SK-N-SH treated with all-trans-retinoic acid at 6 μM for 48 hours (cell line): ENCODE results near the gene ZBED4.

ENCODE experiments used
- ATAC-seq: fragments of 200-7000 bp; cut with Tn5 transposase; 3 replicates; pipeline ENCODE4 v1.9.1; 2020; ENCODE audit warnings: mild to moderate bottlenecking, moderate library complexity
- BACH2 ChIP-seq: fragments of 250-450 bp; sonication (Bioruptor Pico); IDR thresholded peaks from 2 replicates; pipeline ENCODE4 v1.9.0; 2021; ENCODE audit warnings: mild to moderate bottlenecking, borderline replicate concordance
- CSDC2 ChIP-seq: fragments of 250-450 bp; sonication (Bioruptor Pico); IDR thresholded peaks from 2 replicates; pipeline ENCODE4 v1.5.0; 2020; ENCODE audit warnings: mild to moderate bottlenecking, moderate library complexity
- ESRRG ChIP-seq: fragments of 250-450 bp; sonication (Bioruptor Pico); IDR thresholded peaks from 2 replicates; pipeline ENCODE4 v1.6.1; 2021; ENCODE audit warnings: mild to moderate bottlenecking
- GLIS3 ChIP-seq: fragments of 250-450 bp; sonication (Bioruptor Pico); IDR thresholded peaks from 2 replicates; pipeline ENCODE4 v1.5.0; 2020; ENCODE audit warnings: mild to moderate bottlenecking, moderate library complexity
- ISL1 ChIP-seq: fragments of 250-450 bp; sonication (Bioruptor Pico); IDR thresholded peaks from 2 replicates; pipeline ENCODE4 v2.1.2; 2022; ENCODE audit warnings: mild to moderate bottlenecking, moderate library complexity
- PPARA ChIP-seq: fragments of 250-450 bp; sonication (Bioruptor Pico); IDR thresholded peaks from 2 replicates; pipeline ENCODE4 v1.5.0; 2020; ENCODE audit warnings: mild to moderate bottlenecking, borderline replicate concordance
- RARB ChIP-seq: fragments of 250-450 bp; sonication (Bioruptor Pico); IDR thresholded peaks from 2 replicates; pipeline ENCODE4 v1.8.0; 2021; ENCODE audit warnings: mild to moderate bottlenecking, moderate library complexity
- SNAI2 ChIP-seq: fragments of 250-450 bp; sonication (Bioruptor Pico); IDR thresholded peaks from 2 replicates; pipeline ENCODE4 v1.5.0; 2020; ENCODE audit warnings: mild to moderate bottlenecking, moderate library complexity
- TCF4 ChIP-seq: fragments of 250-450 bp; sonication (Bioruptor Pico); IDR thresholded peaks from 2 replicates; pipeline ENCODE4 v1.8.0; 2021; ENCODE audit warnings: mild to moderate bottlenecking, moderate library complexity, borderline replicate concordance
- TOX ChIP-seq: fragments of 250-450 bp; sonication (Bioruptor Pico); IDR thresholded peaks from 2 replicates; pipeline ENCODE4 v1.8.0; 2021; ENCODE audit warnings: mild to moderate bottlenecking, moderate library complexity, borderline replicate concordance
- ZFP3 ChIP-seq: fragments of 250-450 bp; sonication (Bioruptor Pico); IDR thresholded peaks from 2 replicates; pipeline ENCODE4 v1.5.0; 2020; ENCODE audit warnings: mild to moderate bottlenecking, moderate library complexity
- ZFP30 ChIP-seq: fragments of 450-650 bp; formaldehyde crosslinking; IDR thresholded peaks from 2 replicates; pipeline ENCODE4 v1.5.0; 2022; ENCODE audit warnings: mild to moderate bottlenecking, moderate library complexity
- ZNF565 ChIP-seq: fragments of 450-650 bp; formaldehyde crosslinking; conservative IDR thresholded peaks from 2 replicates; pipeline ENCODE4 v1.5.0; 2020; ENCODE audit warnings: low read depth, mild to moderate bottlenecking, moderate library complexity
- ZNF70 ChIP-seq: fragments of 450-650 bp; formaldehyde crosslinking; IDR thresholded peaks from 2 replicates; pipeline ENCODE4 v1.5.0; 2020; ENCODE audit warnings: mild to moderate bottlenecking, moderate library complexity
- TF ChIP-seq, protein P1 (sequence below): fragments of 250-450 bp; sonication (Bioruptor Pico); IDR thresholded peaks from 2 replicates; pipeline ENCODE4 v1.8.0; 2020; ENCODE audit warnings: mild to moderate bottlenecking, moderate library complexity, borderline replicate concordance
- TF ChIP-seq, protein P2 (sequence below): fragments of 250-450 bp; sonication (Bioruptor Pico); IDR thresholded peaks from 2 replicates; pipeline ENCODE4 v1.8.0; 2021; ENCODE audit warnings: low read depth, mild to moderate bottlenecking, moderate library complexity, borderline replicate concordance
- TF ChIP-seq, protein P3 (sequence below): fragments of 250-450 bp; sonication (Bioruptor Pico); IDR thresholded peaks from 2 replicates; pipeline ENCODE4 v1.5.1; 2020; ENCODE audit warnings: low read depth, mild to moderate bottlenecking, moderate library complexity
- TF ChIP-seq, protein P4 (sequence below): fragments of 250-450 bp; sonication (Bioruptor Pico); IDR thresholded peaks from 2 replicates; pipeline ENCODE4 v1.5.0; 2020; ENCODE audit warnings: mild to moderate bottlenecking, moderate library complexity

Gene ZBED4

DNA sequence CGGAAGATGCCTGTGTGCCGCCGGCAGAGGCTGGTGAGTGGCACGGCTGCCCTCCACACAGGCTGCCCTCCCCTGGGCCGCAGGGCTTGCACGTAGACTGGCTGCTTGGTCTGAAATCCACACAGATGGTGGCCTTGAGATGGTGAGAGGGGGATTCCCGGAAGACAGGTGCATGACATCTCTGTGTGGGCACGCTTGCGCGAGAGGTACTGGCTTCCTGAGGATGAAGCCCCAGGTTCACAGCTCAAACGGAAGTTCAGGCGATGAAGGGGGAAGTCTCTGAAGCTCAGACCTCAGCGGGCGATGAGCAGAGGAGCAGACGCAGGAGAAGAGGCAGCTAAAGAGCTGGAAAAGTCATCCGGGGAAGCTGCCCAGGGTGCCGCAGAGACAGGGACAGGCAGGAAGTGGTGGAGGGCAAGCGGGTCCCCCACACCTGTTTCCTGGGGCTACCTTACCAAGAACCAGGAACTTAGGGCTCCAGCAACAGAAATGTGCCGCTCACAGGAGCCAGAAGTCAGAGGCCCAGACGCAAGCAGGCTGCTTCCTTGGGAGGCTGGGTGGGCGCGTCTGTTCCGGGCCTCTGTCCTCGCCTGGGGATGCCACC is 72.0 kb downstream of the ZBED4 start:
- no peak for ATAC-seq
- TF ChIP-seq RARB (CRISPR knock-in tag) = no peak
- no peak for TF ChIP-seq GLIS3 (CRISPR knock-in tag)
- TF ChIP-seq PPARA (CRISPR knock-in tag) = no peak
- TF ChIP-seq, all 23 proteins: peak for 0

DNA sequence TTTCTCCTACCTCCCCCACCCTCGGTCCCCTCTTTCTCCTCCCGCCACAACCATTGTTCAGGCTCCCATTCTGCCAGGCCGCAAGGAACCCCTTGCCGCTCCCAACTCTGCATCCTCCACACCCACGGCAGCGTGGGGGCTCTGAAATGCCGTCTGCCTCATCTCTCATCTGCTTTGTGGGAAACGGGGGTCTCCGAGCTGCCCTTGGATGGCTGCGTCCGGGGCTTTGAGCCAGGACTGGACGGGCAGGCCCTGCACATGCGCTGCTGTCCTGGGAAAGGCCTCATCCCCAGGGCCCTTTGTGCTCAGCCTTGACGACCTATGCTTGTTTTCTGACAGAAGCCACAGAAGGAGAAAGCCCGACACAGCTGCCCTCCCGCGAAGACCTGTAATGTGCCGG is 73.3 kb downstream of the ZBED4 start:
- TF ChIP-seq TCF4 (CRISPR knock-in tag) = no peak
- TF ChIP-seq ISL1 (CRISPR knock-in tag) = no peak
- TF ChIP-seq PPARA (CRISPR knock-in tag) = no peak
- TF ChIP-seq ZNF565 (CRISPR knock-in tag) = no peak
- TF ChIP-seq ZNF70 (CRISPR knock-in tag) = no peak
- TF ChIP-seq RARB (CRISPR knock-in tag) = no peak
- no peak for TF ChIP-seq ZFP30 (CRISPR knock-in tag)
- no peak for ATAC-seq

DNA sequence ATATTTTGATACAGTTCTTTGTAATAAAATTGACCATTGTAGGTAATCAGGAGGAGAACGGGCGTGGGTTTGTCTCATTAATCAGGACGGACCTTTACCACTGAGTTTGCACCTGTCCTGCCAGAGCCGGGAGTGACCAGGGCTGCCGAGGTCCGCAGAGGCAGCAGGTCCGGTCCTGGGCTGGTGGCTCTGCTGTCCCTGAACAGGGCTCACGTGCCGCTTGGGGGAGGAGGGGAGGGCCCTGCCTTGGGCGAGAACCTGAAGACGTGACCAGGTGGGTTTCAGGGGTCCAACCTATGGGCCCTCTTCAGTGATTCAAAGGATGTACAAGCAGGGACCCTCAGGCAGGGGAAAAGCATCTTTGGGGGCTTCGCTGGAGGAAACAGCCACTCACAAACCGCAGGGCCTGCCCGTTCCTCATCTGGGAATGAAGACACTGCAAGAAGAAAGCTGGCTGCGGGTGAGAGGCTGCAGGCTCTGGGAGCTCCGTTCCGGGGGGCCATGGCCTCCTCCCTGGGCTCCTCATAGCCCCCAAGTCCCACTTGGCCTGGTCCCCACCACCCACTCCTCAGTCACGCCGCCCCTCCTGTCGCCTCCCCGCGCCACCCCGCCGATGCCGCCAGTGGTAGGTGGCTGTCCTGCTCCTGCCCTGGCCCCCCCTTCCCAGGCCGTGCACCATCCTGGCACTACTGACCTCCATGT is 74.0 kb downstream of the ZBED4 start:
- TF ChIP-seq BACH2 (CRISPR knock-in tag) (no peak), ESRRG (CRISPR knock-in tag) (no peak), SNAI2 (CRISPR knock-in tag) (no peak), RARB (CRISPR knock-in tag) (no peak)
- ATAC-seq = no peak

DNA sequence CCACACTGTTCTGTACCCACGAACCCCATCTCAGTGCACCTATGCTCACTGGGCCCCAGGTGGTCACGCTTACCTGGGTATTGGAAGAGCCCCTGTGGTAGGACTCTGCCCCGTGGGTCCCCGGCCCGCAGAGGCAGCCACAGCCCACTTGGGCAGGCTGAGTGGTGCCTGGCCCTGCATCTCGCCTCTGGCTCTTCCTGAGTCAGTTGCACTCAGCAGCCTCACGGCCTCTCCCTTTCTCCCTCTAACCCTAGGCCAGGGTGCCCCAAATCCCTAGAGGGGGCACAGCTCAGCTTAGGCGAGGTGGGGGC is 74.5 kb downstream of the ZBED4 start:
- no peak for ATAC-seq
- TF ChIP-seq ZFP30 (CRISPR knock-in tag) = no peak
- no peak for TF ChIP-seq CSDC2
- TF ChIP-seq TOX (CRISPR knock-in tag) = no peak
- TF ChIP-seq, protein P1, sequence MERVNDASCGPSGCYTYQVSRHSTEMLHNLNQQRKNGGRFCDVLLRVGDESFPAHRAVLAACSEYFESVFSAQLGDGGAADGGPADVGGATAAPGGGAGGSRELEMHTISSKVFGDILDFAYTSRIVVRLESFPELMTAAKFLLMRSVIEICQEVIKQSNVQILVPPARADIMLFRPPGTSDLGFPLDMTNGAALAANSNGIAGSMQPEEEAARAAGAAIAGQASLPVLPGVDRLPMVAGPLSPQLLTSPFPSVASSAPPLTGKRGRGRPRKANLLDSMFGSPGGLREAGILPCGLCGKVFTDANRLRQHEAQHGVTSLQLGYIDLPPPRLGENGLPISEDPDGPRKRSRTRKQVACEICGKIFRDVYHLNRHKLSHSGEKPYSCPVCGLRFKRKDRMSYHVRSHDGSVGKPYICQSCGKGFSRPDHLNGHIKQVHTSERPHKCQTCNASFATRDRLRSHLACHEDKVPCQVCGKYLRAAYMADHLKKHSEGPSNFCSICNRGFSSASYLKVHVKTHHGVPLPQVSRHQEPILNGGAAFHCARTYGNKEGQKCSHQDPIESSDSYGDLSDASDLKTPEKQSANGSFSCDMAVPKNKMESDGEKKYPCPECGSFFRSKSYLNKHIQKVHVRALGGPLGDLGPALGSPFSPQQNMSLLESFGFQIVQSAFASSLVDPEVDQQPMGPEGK = no peak
- TF ChIP-seq BACH2 (CRISPR knock-in tag) = no peak
- TF ChIP-seq RARB (CRISPR knock-in tag) = no peak
- no peak for TF ChIP-seq ZNF565 (CRISPR knock-in tag)
- TF ChIP-seq, protein P2, sequence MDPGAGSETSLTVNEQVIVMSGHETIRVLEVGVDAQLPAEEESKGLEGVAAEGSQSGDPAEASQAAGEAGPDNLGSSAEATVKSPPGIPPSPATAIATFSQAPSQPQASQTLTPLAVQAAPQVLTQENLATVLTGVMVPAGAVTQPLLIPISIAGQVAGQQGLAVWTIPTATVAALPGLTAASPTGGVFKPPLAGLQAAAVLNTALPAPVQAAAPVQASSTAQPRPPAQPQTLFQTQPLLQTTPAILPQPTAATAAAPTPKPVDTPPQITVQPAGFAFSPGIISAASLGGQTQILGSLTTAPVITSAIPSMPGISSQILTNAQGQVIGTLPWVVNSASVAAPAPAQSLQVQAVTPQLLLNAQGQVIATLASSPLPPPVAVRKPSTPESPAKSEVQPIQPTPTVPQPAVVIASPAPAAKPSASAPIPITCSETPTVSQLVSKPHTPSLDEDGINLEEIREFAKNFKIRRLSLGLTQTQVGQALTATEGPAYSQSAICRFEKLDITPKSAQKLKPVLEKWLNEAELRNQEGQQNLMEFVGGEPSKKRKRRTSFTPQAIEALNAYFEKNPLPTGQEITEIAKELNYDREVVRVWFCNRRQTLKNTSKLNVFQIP (CRISPR knock-in tag) = no peak
- no peak for TF ChIP-seq TCF4 (CRISPR knock-in tag)
- no peak for TF ChIP-seq PPARA (CRISPR knock-in tag)
- TF ChIP-seq ZFP3 = no peak
- TF ChIP-seq, protein P3, sequence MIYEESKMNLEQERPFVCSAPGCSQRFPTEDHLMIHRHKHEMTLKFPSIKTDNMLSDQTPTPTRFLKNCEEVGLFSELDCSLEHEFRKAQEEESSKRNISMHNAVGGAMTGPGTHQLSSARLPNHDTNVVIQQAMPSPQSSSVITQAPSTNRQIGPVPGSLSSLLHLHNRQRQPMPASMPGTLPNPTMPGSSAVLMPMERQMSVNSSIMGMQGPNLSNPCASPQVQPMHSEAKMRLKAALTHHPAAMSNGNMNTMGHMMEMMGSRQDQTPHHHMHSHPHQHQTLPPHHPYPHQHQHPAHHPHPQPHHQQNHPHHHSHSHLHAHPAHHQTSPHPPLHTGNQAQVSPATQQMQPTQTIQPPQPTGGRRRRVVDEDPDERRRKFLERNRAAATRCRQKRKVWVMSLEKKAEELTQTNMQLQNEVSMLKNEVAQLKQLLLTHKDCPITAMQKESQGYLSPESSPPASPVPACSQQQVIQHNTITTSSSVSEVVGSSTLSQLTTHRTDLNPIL = no peak

DNA sequence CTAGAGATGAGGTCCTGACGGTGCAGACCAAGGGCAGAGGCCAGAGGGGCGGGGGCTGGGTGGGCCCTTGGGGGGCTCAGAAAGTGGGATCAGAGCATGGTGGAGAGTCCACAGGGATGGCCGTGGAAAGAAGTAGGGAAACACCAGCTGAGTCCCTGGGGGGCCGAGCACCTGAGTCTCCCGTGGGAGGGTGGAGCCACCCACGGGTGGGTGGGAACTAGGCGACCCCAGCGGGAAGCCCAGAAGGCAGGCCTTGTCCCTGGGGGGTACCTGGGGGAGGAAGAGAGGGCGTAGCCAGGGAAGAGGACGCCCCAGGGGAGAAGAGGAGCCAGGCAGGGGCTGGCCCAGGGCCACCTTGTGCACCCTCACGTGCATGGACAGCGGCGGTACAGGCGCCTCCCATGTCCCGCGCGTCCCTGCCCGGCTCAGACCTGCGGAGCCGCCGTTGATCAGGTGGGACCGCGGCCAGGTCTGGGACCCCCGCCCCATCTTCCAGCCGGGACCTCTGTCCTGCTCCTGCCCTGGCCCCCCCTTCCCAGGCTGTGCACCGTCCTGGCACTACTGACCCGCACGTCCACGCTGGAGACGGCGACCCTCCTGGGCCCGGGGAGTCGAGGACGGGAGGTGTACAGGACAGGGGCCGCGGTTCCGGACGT is 75.0 kb downstream of the ZBED4 start:
- TF ChIP-seq SNAI2 (CRISPR knock-in tag) (no peak), ZFP3 (no peak), ZNF70 (CRISPR knock-in tag) (no peak)
- TF ChIP-seq, protein P4, sequence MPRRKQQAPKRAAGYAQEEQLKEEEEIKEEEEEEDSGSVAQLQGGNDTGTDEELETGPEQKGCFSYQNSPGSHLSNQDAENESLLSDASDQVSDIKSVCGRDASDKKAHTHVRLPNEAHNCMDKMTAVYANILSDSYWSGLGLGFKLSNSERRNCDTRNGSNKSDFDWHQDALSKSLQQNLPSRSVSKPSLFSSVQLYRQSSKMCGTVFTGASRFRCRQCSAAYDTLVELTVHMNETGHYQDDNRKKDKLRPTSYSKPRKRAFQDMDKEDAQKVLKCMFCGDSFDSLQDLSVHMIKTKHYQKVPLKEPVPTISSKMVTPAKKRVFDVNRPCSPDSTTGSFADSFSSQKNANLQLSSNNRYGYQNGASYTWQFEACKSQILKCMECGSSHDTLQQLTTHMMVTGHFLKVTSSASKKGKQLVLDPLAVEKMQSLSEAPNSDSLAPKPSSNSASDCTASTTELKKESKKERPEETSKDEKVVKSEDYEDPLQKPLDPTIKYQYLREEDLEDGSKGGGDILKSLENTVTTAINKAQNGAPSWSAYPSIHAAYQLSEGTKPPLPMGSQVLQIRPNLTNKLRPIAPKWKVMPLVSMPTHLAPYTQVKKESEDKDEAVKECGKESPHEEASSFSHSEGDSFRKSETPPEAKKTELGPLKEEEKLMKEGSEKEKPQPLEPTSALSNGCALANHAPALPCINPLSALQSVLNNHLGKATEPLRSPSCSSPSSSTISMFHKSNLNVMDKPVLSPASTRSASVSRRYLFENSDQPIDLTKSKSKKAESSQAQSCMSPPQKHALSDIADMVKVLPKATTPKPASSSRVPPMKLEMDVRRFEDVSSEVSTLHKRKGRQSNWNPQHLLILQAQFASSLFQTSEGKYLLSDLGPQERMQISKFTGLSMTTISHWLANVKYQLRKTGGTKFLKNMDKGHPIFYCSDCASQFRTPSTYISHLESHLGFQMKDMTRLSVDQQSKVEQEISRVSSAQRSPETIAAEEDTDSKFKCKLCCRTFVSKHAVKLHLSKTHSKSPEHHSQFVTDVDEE (CRISPR knock-in tag) = no peak
- TF ChIP-seq, all 23 proteins: peak for 0
- no peak for ATAC-seq
